Activated T-cell treated with anti-CD3 and anti-CD28 coated beads, Interleukin-2, amount 50 U/mL, for 72 hours (primary cell): Measurements from ENCODE around the gene CAMK1D. TPM values are rescaled to one million over a fixed set of nuclear protein-coding genes. Genes with fewer than 3 reads are reported as not detected.
A peak's percentile ranks its signal among the peaks of the same experiment; 100 is the strongest.

Source experiments
- ATAC-seq, 2 donors: fragments of 150-1000 bp; cut with Tn5 transposase; replicated peaks in 1 of 2; 2 replicates each; pipeline ENCODE4 v1.10.0; 2021; ENCODE audit warnings: moderate library complexity in 2 of 2, mild to moderate bottlenecking in 1 of 2
- DNase-seq, 2 donors: peaks; one replicate each; pipeline ENCODE4 v3.0.0; 2021 to 2022; ENCODE audit warnings: mixed read lengths in 1 of 2
- H3K27ac Mint-ChIP-seq: one replicate; pipeline ENCODE4 v1.8.0; 2022; ENCODE audit warnings: mild to moderate bottlenecking, moderate library complexity, mixed read lengths
- H3K27me3 Mint-ChIP-seq: one replicate; pipeline ENCODE4 v1.8.0; 2022; ENCODE audit warnings: low read depth, mixed read lengths
- H3K36me3 Mint-ChIP-seq, 2 donors: one replicate each; pipeline ENCODE4 v1.8.0; 2022; ENCODE audit warnings: mixed read lengths in 2 of 2, mild to moderate bottlenecking in 1 of 2; ENCODE audit not compliant: insufficient read depth in 2 of 2
- H3K4me1 Mint-ChIP-seq: one replicate; pipeline ENCODE4 v1.8.0; 2022; ENCODE audit warnings: low read depth, mixed read lengths
- H3K4me3 Mint-ChIP-seq, 2 donors: one replicate each; pipeline ENCODE4 v1.8.0; 2022; ENCODE audit warnings: mild to moderate bottlenecking in 2 of 2, mixed read lengths in 2 of 2, moderate library complexity in 2 of 2
- H3K9me3 Mint-ChIP-seq, 2 donors: one replicate each; pipeline ENCODE4 v1.8.0; 2022; ENCODE audit warnings: mixed read lengths in 2 of 2
- total RNA-seq, 2 donors: library from RNA; stranded (reverse); gene quantifications; one replicate each; pipeline ENCODE4 v1.2.3, GENCODE V29; 2022

Gene CAMK1D
- total RNA-seq, 2 donors from 2014 or later, result 19.9 to 25.3 TPM

DNA sequence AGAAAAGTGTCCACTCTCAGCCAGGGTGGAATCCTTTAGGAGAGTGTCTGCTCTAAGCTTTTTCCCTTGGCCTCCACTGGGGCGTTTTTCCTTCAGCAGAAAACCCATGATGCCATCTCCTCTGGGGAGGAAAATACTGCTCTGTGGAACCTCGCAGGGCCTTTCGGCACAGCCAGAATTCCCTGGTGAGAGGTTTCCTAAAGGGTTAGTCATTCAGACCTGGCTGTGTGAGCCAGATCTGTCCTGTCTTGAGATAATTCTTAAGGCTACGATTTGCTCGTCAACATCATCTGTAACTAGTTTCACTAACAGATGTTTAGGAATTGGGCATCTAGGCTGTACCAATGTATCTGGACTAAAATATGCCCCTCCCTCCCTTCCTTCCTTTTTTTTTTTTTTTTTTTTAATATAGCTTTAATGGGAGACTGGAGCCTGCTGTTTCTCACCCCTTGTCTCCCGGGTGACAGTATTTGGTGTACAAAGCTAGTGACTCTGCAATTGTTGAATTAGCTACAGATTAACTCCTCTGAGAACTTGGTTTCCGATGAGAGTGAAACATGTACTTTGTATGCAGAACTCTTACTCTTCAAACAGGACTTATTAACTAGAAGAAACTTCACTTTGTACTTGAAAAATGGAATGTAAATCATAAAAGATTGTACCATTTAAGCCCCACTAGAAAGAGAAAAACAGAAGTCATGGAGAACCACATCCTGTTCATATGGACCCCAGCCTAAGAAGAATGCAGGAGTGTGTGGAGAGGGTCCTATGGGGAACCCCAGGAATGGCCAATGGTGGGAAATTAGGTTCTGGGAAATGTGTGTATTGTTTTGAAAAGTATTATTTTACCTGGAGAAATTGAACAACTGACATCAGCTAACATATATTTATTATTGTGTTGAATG is 230.9 kb downstream of the CAMK1D start:
- ATAC-seq, result no peak
- H3K9me3 Mint-ChIP-seq, result peaks cover 1 to 3% of the 10 kb centered on the region in 2 donors
- H3K4me3 Mint-ChIP-seq, result no peak overlapping the region
- no peaks in the 10 kb centered on the region for H3K27me3 Mint-ChIP-seq
- peak overlapping the region; percentile 35 for H3K27ac Mint-ChIP-seq
- no peaks in the 10 kb centered on the region for H3K4me1 Mint-ChIP-seq
- peaks cover 4% of the 10 kb centered on the region in 2 donors for H3K36me3 Mint-ChIP-seq
- DNase-seq, result no peak

DNA sequence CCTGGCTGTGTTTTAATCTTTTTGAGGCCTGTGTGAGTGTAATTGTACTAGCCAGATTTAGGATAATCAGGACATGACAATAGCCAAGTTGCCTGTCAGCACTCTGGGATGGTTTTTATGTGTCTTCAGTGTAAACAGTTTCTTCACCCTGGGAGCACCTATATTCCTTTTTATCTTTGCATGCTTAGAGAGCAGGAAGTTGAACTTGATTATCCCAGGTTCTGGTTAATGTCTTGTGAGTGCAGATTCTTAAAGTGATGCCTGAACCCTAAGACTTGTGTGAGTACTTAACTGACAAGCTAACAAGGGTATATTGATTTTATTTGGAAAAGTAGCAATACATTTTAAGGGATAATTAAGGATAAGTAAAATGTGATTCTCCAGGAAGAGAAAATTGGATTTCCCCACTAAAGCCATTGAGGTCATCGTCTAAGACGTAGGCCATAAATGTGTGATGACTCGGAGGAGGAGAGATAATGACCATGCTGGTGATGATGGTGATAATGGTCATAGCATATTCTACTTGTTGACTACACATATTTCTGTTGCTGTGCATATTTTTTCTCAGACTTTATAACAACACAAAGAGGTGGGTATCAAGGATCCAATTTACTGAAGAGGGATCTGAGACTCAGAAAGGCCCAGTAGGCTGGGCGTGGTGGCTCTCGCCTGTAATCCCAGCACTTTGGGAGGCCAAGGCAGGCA is 234.7 kb downstream of the CAMK1D start:
- ATAC-seq, result no peak
- Mint-ChIP-seq H3K27me3 (no peaks in the 10 kb centered on the region), H3K36me3 (peaks cover 4 to 7% of the 10 kb centered on the region in 2 donors), H3K9me3 (peaks cover 0 to 6% of the 10 kb centered on the region in 2 donors), H3K4me3 (no peak overlapping the region), H3K4me1 (peaks cover 27% of the 10 kb centered on the region), H3K27ac (no peak overlapping the region)
- DNase-seq, result no peak

DNA sequence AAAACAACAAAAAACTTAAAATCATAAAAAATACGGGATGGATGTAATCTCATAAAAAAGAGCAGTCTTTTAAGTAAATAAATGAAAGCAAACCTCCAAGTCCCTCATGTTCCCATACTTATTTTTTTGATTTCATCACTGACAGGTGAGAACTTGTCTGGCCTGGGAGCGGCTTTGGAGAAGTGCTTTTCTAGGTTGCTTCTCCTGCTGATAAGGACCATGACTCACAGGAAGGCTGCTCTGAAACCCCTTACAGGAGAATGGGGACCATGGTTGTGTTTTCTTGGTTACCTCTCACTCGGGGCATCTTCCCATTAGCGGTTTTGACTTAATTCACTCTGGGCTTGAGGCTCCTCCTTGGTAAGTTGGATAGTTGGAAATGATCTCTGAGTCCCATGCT is 237.4 kb downstream of the CAMK1D start:
- H3K9me3 Mint-ChIP-seq, result peaks cover 0 to 6% of the 10 kb centered on the region in 2 donors
- H3K27ac Mint-ChIP-seq, result no peak overlapping the region
- H3K4me1 Mint-ChIP-seq, result peaks cover 54% of the 10 kb centered on the region
- peaks cover 4 to 7% of the 10 kb centered on the region in 2 donors for H3K36me3 Mint-ChIP-seq
- ATAC-seq (no peak), DNase-seq (no peak)
- H3K4me3 Mint-ChIP-seq, result peak overlapping the region in 1 of 2 donors; percentile 8
- H3K27me3 Mint-ChIP-seq, result no peaks in the 10 kb centered on the region

DNA sequence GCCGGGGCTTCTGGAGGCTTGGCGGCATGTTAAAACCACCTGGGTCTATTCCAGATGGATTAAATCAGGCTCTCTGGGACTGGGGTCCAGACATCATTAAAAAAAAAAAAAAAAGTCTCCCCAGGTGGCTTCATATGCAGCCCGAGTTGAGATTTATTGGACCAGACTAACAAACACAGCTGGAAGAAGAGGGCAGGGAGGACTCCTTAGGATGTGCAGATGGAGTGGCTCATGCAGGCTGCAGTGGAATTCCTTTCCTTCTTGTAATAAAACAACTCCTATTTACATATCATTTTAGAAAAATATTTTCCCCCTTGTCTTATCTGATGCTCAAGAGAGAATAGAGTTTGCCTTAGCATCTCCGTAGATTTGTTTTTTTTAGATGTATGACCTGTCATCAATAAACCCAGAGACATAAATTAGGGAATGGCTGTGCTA is 238.1 kb downstream of the CAMK1D start:
- no peak for ATAC-seq
- peaks cover 0 to 3% of the 10 kb centered on the region in 2 donors for H3K9me3 Mint-ChIP-seq
- peaks cover 59% of the 10 kb centered on the region for H3K4me1 Mint-ChIP-seq
- no peaks in the 10 kb centered on the region for H3K27me3 Mint-ChIP-seq
- peaks cover 4 to 7% of the 10 kb centered on the region in 2 donors for H3K36me3 Mint-ChIP-seq
- no peak for DNase-seq
- peak overlapping the region; percentile 34 for H3K27ac Mint-ChIP-seq
- peak overlapping the region in 1 of 2 donors; percentile 75 for H3K4me3 Mint-ChIP-seq

DNA sequence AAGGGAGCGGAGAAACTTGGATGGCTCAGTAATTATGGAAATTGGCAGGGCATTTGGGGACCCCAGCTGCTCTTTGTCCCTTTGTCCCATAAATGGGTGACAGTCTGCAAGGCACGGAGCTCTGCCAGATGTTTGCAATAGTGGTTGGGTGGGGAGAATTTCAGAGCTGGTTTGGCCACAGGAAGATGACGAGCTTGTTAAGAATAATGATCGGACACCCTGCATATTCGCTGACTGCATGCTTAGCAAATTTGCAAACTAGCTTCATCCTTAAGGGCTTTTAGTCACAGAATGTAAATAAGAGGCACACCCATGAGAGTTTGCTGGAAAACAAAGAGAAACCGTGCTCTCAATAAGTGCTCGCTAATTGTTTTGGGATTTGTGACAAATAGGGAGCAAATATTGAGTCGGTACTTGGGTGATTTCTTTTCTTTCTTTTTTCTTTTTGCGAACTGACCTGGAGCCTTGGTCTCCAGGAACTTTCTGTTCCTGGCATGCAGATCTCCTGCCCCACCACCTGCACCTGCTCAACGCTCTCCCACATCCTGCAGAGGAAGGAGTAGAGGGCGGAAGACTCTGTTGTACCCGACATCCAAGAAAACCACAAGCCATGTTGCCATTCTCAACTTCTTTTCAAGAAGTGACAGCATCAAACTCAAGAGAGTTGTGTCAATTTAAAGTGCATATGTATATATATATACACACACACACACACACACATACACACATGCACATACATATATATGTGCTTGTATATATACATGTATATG is 238.9 kb downstream of the CAMK1D start:
- peaks cover 67% of the 10 kb centered on the region for H3K4me1 Mint-ChIP-seq
- peak overlapping the region; percentile 73 to 75 for H3K4me3 Mint-ChIP-seq
- no peaks in the 10 kb centered on the region for H3K27me3 Mint-ChIP-seq
- peaks cover 0 to 3% of the 10 kb centered on the region in 2 donors for H3K9me3 Mint-ChIP-seq
- H3K36me3 Mint-ChIP-seq, result peaks cover 4 to 7% of the 10 kb centered on the region in 2 donors
- ATAC-seq, result peak; percentile 50 to 69
- peak; percentile 16 to 17 for DNase-seq
- peak overlapping the region; percentile 34 for H3K27ac Mint-ChIP-seq

DNA sequence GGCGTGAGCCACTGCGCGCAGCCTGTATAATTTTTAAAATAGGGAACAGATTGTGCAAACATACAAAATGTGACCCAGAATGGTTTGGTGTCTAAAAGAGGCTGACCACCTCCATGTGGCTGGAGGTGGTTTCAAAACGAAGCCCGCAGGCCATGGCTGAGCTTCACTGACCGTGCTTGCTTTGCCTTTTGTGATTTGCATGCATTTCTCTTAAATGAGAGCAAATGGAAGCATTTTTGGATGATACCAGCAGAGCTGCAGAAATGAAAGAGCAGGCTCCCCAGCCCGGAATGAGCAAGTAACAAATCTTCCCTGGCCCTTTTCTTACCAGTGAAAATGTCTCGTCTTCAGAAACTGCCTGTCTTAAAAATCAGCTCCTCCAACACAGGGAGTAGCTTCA is 239.9 kb downstream of the CAMK1D start:
- no peak overlapping the region for H3K4me3 Mint-ChIP-seq
- peaks cover 4 to 7% of the 10 kb centered on the region in 2 donors for H3K36me3 Mint-ChIP-seq
- H3K9me3 Mint-ChIP-seq, result peaks cover 0 to 3% of the 10 kb centered on the region in 2 donors
- H3K27ac Mint-ChIP-seq, result no peak overlapping the region
- H3K27me3 Mint-ChIP-seq, result no peaks in the 10 kb centered on the region
- ATAC-seq (no peak), DNase-seq (no peak)
- peaks cover 77% of the 10 kb centered on the region for H3K4me1 Mint-ChIP-seq

DNA sequence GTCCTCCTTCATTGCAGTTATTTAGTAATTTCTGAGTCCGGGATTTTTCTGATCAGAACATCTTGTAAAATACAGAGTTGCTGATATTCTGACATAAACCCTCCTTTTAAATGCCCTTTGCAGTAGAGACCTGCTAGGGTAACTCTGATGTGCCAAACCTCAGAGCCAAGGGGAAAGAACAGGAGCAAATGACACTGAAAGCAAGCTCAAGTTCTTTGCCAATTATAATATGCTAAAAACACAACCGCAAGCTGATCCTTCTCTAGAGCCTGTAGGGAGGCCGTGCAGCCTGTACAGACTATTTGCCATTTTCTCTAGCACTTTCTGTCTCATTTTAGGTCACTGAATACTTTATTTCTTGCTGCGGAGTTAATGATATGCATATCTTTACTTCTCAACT is 240.4 kb downstream of the CAMK1D start:
- Mint-ChIP-seq H3K27me3 (no peaks in the 10 kb centered on the region), H3K27ac (no peak overlapping the region)

DNA sequence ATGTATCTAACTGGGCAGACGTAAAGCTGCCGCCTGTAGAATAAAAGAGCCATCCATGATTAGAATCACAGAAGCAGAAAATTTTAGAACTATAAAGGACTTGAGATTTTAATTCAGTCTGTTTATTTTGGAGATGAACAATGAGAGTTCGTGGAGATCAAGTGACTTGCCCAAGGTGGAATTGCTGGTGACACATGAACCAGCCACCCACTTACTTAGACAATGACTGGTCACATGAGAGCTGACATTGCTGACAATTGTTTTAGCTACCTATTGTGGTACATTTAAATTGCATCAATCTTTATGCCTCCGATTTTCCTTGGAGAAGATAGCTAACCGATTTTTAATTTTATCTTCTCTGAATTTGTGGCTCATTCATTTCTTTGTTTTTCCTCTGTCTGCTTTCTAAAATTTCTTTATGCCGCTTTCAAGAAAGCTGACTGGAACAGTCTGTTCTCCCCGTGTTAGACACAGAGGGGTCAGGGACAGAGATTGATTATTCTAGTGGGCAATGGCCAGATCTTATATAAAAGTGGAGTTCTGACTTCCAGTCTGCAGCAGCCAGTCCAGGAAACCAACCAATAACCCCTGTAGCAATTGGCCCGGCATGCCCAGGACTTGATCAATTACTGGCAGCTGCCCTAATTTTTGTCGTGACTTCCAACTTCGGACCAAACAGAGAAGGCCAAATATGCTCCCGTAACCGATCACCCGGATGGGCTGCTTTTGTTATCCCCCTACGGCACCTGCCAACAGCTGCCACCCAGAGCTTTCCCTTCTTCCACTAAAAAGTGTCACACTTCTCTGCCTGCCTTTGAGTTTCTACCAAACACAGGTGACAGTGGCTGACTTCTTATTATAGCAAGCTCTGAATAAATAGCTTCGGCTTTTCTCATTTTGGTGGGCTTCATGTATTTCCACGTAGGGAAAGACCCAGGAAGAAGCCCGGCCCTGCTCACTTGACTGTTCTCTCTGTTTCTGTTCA is 241.6 kb downstream of the CAMK1D start:
- H3K27ac Mint-ChIP-seq, result peak overlapping the region; percentile 56
- peak overlapping the region; percentile 23 to 42 for H3K4me3 Mint-ChIP-seq
- peaks cover 94% of the 10 kb centered on the region for H3K4me1 Mint-ChIP-seq
- no peaks in the 10 kb centered on the region for H3K27me3 Mint-ChIP-seq
- H3K36me3 Mint-ChIP-seq, result peaks cover 3 to 5% of the 10 kb centered on the region in 2 donors
- peaks cover 0 to 4% of the 10 kb centered on the region in 2 donors for H3K9me3 Mint-ChIP-seq
- peak; percentile 30 to 57 for ATAC-seq
- DNase-seq, result no peak

More for the DNA sequence above, 240.4 kb downstream of the CAMK1D start:
- Mint-ChIP-seq H3K36me3 (peaks cover 6% of the 10 kb centered on the region in 2 donors), H3K4me1 (peaks cover 82% of the 10 kb centered on the region), H3K9me3 (peaks cover 0 to 4% of the 10 kb centered on the region in 2 donors), H3K4me3 (no peak overlapping the region)
- DNase-seq, result no peak
- no peak for ATAC-seq

DNA sequence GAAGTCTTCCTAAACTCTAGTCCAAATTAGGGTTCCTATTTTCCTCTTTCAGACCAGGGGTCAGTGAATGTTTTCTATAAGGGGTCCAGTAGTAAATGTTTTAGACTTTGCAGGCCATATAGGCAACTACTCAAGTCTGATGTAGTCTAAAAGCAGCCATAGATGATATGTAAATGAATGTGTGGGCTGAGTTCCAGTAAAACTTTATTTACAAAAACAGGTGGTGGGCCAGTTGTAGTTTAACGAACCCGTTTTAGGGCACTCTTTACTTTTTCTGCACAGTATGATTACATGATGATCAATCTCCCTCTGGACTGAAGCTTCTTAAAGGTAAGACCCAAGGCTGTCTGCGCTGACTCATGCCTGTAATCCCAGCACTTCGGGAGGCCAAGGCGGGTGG is 243.6 kb downstream of the CAMK1D start:
- peak overlapping the region; percentile 16 for H3K27ac Mint-ChIP-seq
- ATAC-seq (no peak), DNase-seq (no peak)
- peaks cover 92% of the 10 kb centered on the region for H3K4me1 Mint-ChIP-seq
- peaks cover 0 to 4% of the 10 kb centered on the region in 2 donors for H3K9me3 Mint-ChIP-seq
- H3K36me3 Mint-ChIP-seq, result peaks cover 3 to 10% of the 10 kb centered on the region in 2 donors
- no peak overlapping the region for H3K4me3 Mint-ChIP-seq
- H3K27me3 Mint-ChIP-seq, result no peaks in the 10 kb centered on the region

DNA sequence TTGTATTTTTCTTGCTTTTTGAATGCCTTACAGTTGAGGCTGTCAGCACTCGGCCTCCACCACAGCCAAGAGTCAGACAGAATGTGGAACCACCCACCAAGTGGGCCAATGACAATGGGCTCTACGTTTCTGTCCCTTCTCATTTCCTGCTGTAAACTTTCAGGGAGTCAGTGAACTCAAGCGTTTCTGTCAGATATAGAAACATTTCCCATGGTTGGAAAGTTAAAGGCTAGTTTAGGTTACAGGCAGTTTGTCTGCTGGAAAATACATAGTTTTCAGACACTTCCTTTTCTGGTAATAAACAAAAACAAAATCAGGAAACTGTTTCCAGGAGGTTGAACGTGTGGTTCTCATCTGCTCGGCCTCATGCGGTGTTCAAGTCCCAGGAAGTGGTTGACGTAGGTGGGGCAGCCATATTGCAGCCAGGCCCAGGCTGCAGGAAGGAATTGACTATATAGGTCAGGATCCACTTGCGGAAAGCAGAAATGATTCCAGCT is 245.1 kb downstream of the CAMK1D start:
- H3K9me3 Mint-ChIP-seq, result peaks cover 0 to 4% of the 10 kb centered on the region in 2 donors
- peak; percentile 60 to 86 for ATAC-seq

DNA sequence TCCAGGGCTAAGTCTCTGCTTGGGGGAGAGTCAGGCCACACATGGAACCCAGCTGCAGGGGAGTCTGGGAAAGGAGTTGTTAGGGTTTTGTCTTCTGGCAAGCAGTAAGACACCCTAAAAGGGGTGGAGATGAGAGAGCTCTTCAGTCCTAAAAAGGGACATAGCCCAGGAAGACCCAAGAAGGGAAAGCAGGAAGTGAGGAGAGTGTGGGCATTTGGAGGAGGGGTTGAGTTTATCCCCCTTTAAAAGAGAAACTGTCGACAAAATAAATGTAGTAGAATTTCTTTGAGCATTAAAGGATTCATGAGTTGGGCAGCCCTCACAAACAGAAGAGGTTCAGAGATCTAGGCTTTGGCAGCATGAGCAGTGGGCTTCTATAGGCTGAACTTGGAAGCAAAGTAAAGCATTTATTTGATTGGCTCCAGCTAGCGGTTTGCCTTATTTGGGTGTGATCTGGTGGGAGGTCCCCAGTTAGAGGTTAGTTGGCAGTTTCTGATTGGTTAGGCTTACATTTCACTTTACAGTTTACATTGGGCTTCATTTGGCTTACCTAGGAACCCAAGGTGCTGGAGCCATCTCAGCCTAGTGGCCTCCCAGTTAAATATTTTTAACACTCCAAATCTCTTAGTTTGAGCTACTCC is 246.7 kb downstream of the CAMK1D start:
- ATAC-seq (no peak), DNase-seq (no peak)
- Mint-ChIP-seq H3K27ac (no peak overlapping the region), H3K9me3 (peaks cover 0 to 4% of the 10 kb centered on the region in 2 donors), H3K36me3 (peaks cover 3 to 10% of the 10 kb centered on the region in 2 donors), H3K4me3 (peak overlapping the region in 1 of 2 donors; percentile 18), H3K4me1 (peaks cover 90% of the 10 kb centered on the region), H3K27me3 (no peaks in the 10 kb centered on the region)

More for the DNA sequence above, 245.1 kb downstream of the CAMK1D start:
- DNase-seq, result peak; percentile 25 to 43
- Mint-ChIP-seq H3K4me3 (peak overlapping the region; percentile 53 to 62), H3K27me3 (no peaks in the 10 kb centered on the region), H3K36me3 (peaks cover 3 to 10% of the 10 kb centered on the region in 2 donors), H3K4me1 (peaks cover 93% of the 10 kb centered on the region), H3K27ac (peak overlapping the region; percentile 92)
